GM18502 (cell line): ENCODE measurements around the gene MAN1A1.
A peak's percentile ranks its signal among the peaks of the same experiment; 100 is the strongest.

Source experiments
- ATAC-seq: cut with Tn5 transposase; IDR thresholded peaks from one replicate; pipeline ENCODE4 v1.9.1; 2021; ENCODE audit warnings: mild to moderate bottlenecking; ENCODE audit not compliant: unreplicated experiment, poor library complexity

Gene MAN1A1

GRCh38 chr6:119278625-119279024 lies 70.9 kb downstream of the MAN1A1 start:
- no peak for ATAC-seq

- ATAC-seq: no peak
Measured at GRCh38 chr6:119277052-119277451, 72.5 kb downstream of the MAN1A1 start.

GRCh38 chr6:119276211-119276610 lies 73.3 kb downstream of the MAN1A1 start:
- ATAC-seq: no peak

GRCh38 chr6:119274197-119274595 lies 75.4 kb downstream of the MAN1A1 start:
- no peak for ATAC-seq

GRCh38 chr6:119273272-119274196 lies 76.0 kb downstream of the MAN1A1 start:
- ATAC-seq: no peak

- no peak for ATAC-seq
Measured at GRCh38 chr6:119270545-119270944, 79.0 kb downstream of the MAN1A1 start.

GRCh38 chr6:119269266-119270103 lies 80.1 kb downstream of the MAN1A1 start:
- ATAC-seq: no peak

GRCh38 chr6:119267126-119267905 lies 82.2 kb downstream of the MAN1A1 start:
- no peak for ATAC-seq

- ATAC-seq: no peak
Measured at GRCh38 chr6:119264854-119265397, 84.6 kb downstream of the MAN1A1 start.

- no peak for ATAC-seq
Measured at GRCh38 chr6:119262612-119263011, 86.9 kb downstream of the MAN1A1 start.

- ATAC-seq: no peak
Measured at GRCh38 chr6:119261944-119262284, 87.6 kb downstream of the MAN1A1 start.

GRCh38 chr6:119259027-119259426 lies 90.5 kb downstream of the MAN1A1 start:
- peak; percentile 90 for ATAC-seq

- ATAC-seq: no peak
Measured at GRCh38 chr6:119257726-119258125, 91.8 kb downstream of the MAN1A1 start.

GRCh38 chr6:119256978-119257462 lies 92.5 kb downstream of the MAN1A1 start:
- ATAC-seq: no peak

GRCh38 chr6:119256392-119256791 lies 93.2 kb downstream of the MAN1A1 start:
- no peak for ATAC-seq

GRCh38 chr6:119255492-119255891 lies 94.1 kb downstream of the MAN1A1 start:
- ATAC-seq: no peak

- no peak for ATAC-seq
Measured at GRCh38 chr6:119250036-119250435, 99.5 kb downstream of the MAN1A1 start.

GRCh38 chr6:119249319-119249718 lies 100.2 kb downstream of the MAN1A1 start:
- ATAC-seq: no peak

- no peak for ATAC-seq
Measured at GRCh38 chr6:119247504-119247903, 102.1 kb downstream of the MAN1A1 start.

GRCh38 chr6:119243657-119244056 lies 105.9 kb downstream of the MAN1A1 start:
- ATAC-seq: no peak
